ENCODE results near the gene RIPOR2. TPM values are rescaled to one million over a fixed set of nuclear protein-coding genes. Genes with fewer than 3 reads are reported as not detected.

The RIPOR2 gene
- total and polyA plus RNA-seq, 2 donors (not counting 3 experiments of a cell fraction or from before 2014, with no cell fraction given) = 0.10 TPM; not detected in 1

GRCh38 chr6:24880451-24880850 is 55.3 kb downstream of the RIPOR2 start:
- POLR2A ChIA-PET = no interaction called here
- dilution Hi-C loops (cut with MboI; ENCODE audit: extremely low pct_ligation_motif_present, low sequenced_read_pairs) = no loop called here
- no peak for FAIRE-seq

GRCh38 chr6:24879351-24879750 is 56.4 kb downstream of the RIPOR2 start:
- FAIRE-seq = no peak
- Histone ChIP-seq H3K9me3 (replicated peaks; ENCODE audit: control insufficient read depth, insufficient read depth, low read length) (no peaks in the 10 kb centered on the region), H3K9ac (replicated peaks; ENCODE audit: extremely low read depth, insufficient read depth, low read length) (no peak overlapping the region), H3K27ac (ENCODE audit: insufficient read depth, low read depth, low read length) (no peak overlapping the region), H3K27me3 (ENCODE audit: control insufficient read depth in 2 of 2, insufficient read depth in 2 of 2, low read length in 2 of 2) (no peaks in the 10 kb centered on the region), H3K9me1 (replicated peaks; ENCODE audit: control insufficient read depth, extremely low read depth, insufficient read depth, low read length) (no peaks in the 10 kb centered on the region), H2AFZ (ENCODE audit: low read depth, low read length) (no peak overlapping the region), H3K4me2 (ENCODE audit: insufficient read depth, low read length) (no peak overlapping the region), H3K4me1 (ENCODE audit: control insufficient read depth, extremely low read depth, insufficient read depth, low read length) (no peaks in the 10 kb centered on the region), H4K20me1 (replicated peaks; ENCODE audit: control insufficient read depth, extremely low read depth, insufficient read depth, low read length) (no peaks in the 10 kb centered on the region), H3K79me2 (ENCODE audit: control insufficient read depth, insufficient read depth, low read length) (no peaks in the 10 kb centered on the region), H3K4me3 (replicated peaks in 1 of 3; ENCODE audit: insufficient read depth in 1 of 3, low read depth in 1 of 3, low read length in 3 of 3) (no peak overlapping the region), H3K36me3 (ENCODE audit: control insufficient read depth in 2 of 2, extremely low read depth in 1 of 2, insufficient read depth in 2 of 2, low read length in 2 of 2) (no peaks in the 10 kb centered on the region)
- BruUV-seq (replicated peaks) = no TSS peak
- no peak for DNase-seq (ENCODE audit: low read depth, low spot score)
- ChIA-PET CTCF (interaction anchor here (1.6 kb wide), 1 partner anchor 9 kb away, joined by 6 read pairs; no protein-coding TSS in a partner anchor), POLR2A (no interaction called here)
- no peak for TF ChIP-seq POLR2A (IDR thresholded peaks at IDR 0.05; ENCODE audit: low read depth, low read length)
- TF ChIP-seq CTCF (IDR thresholded peaks at IDR 0.05; ENCODE audit: extremely low read depth in 1 of 2, insufficient read depth in 1 of 2, low read depth in 1 of 2, low read length in 2 of 2) = no peak
- no peak for TF ChIP-seq FOS (IDR thresholded peaks at IDR 0.05; ENCODE audit: borderline replicate concordance, insufficient read depth, low read length)
- no peak for TF ChIP-seq MYC (IDR thresholded peaks at IDR 0.05; ENCODE audit: low read depth, low read length)
- no peak for TF ChIP-seq MAX (IDR thresholded peaks at IDR 0.05; ENCODE audit: insufficient read depth, insufficient read length)
- TF ChIP-seq EZH2 (IDR thresholded peaks at IDR 0.05; ENCODE audit: borderline replicate concordance, low read depth, low read length, severe bottlenecking) = no peak
- no peak for TF ChIP-seq GATA2 (IDR thresholded peaks at IDR 0.05; ENCODE audit: insufficient read depth, insufficient read length, low read depth, low read length)
- TF ChIP-seq POLR2AphosphoS5 (IDR thresholded peaks at IDR 0.05; ENCODE audit: insufficient read depth, low read depth, low read length) = no peak
- no peak for TF ChIP-seq JUN (IDR thresholded peaks at IDR 0.05; ENCODE audit: borderline replicate concordance, insufficient read depth, insufficient read length, low read depth)
- intact Hi-C loops (cut with micrococcal nuclease) = no loop called here
- dilution Hi-C loops (cut with MboI; ENCODE audit: extremely low pct_ligation_motif_present, low sequenced_read_pairs) = no loop called here

More at GRCh38 chr6:24880451-24880850, 55.3 kb downstream of the RIPOR2 start:
- H2AFZ ChIP-seq (ENCODE audit: low read depth, low read length) = no peak overlapping the region
- H3K9me3 ChIP-seq (replicated peaks; ENCODE audit: control insufficient read depth, insufficient read depth, low read length) = no peaks in the 10 kb centered on the region
- H3K9ac ChIP-seq (replicated peaks; ENCODE audit: extremely low read depth, insufficient read depth, low read length) = no peak overlapping the region
- H3K27ac ChIP-seq (ENCODE audit: insufficient read depth, low read depth, low read length) = no peak overlapping the region
- no peaks in the 10 kb centered on the region for H3K27me3 ChIP-seq (ENCODE audit: control insufficient read depth in 2 of 2, insufficient read depth in 2 of 2, low read length in 2 of 2)
- intact Hi-C loops (cut with micrococcal nuclease) = no loop called here
- H3K4me2 ChIP-seq (ENCODE audit: insufficient read depth, low read length) = no peak overlapping the region
- no peaks in the 10 kb centered on the region for H4K20me1 ChIP-seq (replicated peaks; ENCODE audit: control insufficient read depth, extremely low read depth, insufficient read depth, low read length)
- no peak overlapping the region for H3K4me3 ChIP-seq (replicated peaks in 1 of 3; ENCODE audit: insufficient read depth in 1 of 3, low read depth in 1 of 3, low read length in 3 of 3)
- no peak for TF ChIP-seq MAX (IDR thresholded peaks at IDR 0.05; ENCODE audit: insufficient read depth, insufficient read length)
- TF ChIP-seq EZH2 (IDR thresholded peaks at IDR 0.05; ENCODE audit: borderline replicate concordance, low read depth, low read length, severe bottlenecking) = no peak
- H3K4me1 ChIP-seq (ENCODE audit: control insufficient read depth, extremely low read depth, insufficient read depth, low read length) = no peaks in the 10 kb centered on the region
- H3K9me1 ChIP-seq (replicated peaks; ENCODE audit: control insufficient read depth, extremely low read depth, insufficient read depth, low read length) = no peaks in the 10 kb centered on the region
- H3K36me3 ChIP-seq (ENCODE audit: control insufficient read depth in 2 of 2, extremely low read depth in 1 of 2, insufficient read depth in 2 of 2, low read length in 2 of 2) = no peaks in the 10 kb centered on the region
- CTCF ChIA-PET = interaction anchor here (1.6 kb wide), 2 partner anchors 8 to 137 kb away, joined by 4 to 6 read pairs; no protein-coding TSS in a partner anchor
- no peaks in the 10 kb centered on the region for H3K79me2 ChIP-seq (ENCODE audit: control insufficient read depth, insufficient read depth, low read length)
- DNase-seq (ENCODE audit: low read depth, low spot score) = no peak
- no TSS peak for BruUV-seq (replicated peaks)

Measured in endothelial cell of umbilical vein (primary cell).